GM19351 (cell line): ENCODE measurements around the gene FGF1.
A peak's percentile ranks its signal among the peaks of the same experiment; 100 is the strongest.

Source experiments
- ATAC-seq: cut with Tn5 transposase; IDR thresholded peaks from one replicate; pipeline ENCODE4 v1.9.1; 2021; ENCODE audit warnings: mild to moderate bottlenecking, moderate library complexity; ENCODE audit not compliant: unreplicated experiment

Gene FGF1

DNA sequence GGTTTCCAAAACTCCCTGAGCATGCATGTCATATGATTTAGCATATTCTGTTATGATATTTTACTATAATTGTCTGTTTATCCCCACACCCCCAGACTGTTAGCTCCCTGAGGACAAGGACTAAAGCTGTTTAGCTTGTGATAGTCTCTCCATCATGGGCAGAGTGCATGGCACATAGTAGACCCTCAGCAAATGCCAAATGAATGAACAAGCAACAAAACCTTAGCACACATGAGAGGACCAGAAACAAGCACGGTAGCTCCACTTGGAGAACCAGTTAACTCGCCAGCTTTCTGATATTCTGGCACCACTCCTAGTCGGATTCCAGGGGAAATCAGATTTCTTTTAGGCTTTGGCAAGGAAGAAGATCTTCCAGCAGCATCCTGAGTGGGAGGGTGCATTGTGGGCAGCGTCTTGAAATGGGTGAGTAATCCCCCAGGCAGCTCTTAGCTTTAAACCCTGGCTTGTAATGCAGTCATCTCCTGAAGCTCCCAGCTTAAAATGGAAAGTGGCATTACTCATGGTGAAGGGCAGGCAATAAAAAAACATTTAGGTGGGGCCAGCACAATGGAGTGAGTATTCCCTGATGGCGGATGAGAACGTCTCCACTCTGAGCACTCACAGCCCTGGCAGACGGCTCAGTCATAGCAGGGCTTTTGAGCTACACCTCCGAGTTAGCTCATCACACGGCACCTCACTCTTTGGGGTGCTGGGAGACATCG, 41.1 kb downstream of the FGF1 start:
- no peak for ATAC-seq

DNA sequence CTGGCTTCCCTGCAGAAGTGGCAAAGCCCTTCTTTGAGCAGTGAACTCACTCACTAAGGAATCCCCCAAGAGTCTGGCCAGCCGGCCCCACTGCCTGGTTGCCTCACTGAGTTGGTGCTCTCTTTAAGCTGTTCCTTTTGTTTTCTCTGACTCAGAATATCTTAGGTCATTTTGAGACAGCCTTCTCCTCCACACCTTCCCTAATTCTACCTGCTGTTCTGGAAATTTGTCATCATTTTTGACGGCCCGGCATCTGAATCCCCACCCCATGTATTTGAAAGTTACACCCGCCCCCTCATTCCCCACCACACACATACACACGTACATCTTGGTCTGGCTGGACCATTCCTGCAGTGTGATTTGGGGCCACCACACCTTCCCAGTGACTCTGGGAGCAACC, 41.8 kb downstream of the FGF1 start:
- no peak for ATAC-seq

- ATAC-seq = no peak
Measured at GRCh38 chr5:142643634-142644033, 42.3 kb downstream of the FGF1 start.

GRCh38 chr5:142642427-142642826, 43.5 kb downstream of the FGF1 start:
- ATAC-seq = no peak

GRCh38 chr5:142641711-142642110, 44.2 kb downstream of the FGF1 start:
- no peak for ATAC-seq

- ATAC-seq = no peak
Measured at GRCh38 chr5:142640316-142641005, 45.4 kb downstream of the FGF1 start.

- ATAC-seq = no peak
Measured at GRCh38 chr5:142639455-142639854, 46.4 kb downstream of the FGF1 start.

- no peak for ATAC-seq
Measured at GRCh38 chr5:142637871-142638270, 48.0 kb downstream of the FGF1 start.

DNA sequence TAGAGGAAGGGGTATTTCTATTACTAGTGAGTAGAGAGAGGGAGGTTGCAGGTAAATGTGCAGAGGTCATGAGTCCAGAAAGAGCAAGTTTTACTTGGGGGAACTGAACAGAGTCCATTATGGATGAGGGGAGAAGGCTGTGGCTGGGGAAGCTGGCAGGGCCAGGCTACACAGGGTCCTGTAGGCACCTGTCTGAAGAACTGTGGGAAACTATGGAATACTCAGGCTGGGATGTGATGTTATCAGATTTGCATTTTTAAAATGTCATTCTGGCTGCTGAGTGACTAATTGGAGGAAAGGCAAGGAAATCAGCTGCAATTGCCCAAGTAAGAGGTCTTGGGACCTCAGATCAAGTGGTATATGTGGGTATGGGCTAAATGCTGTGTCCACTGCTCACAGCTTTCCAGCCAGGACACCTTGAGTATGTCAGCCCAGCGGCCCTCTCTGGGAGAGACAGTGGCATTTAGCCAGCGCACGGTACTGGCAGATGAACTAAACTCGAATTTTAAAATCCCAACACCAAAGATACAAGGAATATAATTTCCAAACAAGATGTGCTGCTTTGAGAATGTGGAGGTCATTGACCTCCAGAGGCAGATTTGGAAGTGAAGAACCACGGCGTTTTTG, 49.1 kb downstream of the FGF1 start:
- ATAC-seq = no peak

GRCh38 chr5:142636093-142636492, 49.8 kb downstream of the FGF1 start:
- no peak for ATAC-seq

DNA sequence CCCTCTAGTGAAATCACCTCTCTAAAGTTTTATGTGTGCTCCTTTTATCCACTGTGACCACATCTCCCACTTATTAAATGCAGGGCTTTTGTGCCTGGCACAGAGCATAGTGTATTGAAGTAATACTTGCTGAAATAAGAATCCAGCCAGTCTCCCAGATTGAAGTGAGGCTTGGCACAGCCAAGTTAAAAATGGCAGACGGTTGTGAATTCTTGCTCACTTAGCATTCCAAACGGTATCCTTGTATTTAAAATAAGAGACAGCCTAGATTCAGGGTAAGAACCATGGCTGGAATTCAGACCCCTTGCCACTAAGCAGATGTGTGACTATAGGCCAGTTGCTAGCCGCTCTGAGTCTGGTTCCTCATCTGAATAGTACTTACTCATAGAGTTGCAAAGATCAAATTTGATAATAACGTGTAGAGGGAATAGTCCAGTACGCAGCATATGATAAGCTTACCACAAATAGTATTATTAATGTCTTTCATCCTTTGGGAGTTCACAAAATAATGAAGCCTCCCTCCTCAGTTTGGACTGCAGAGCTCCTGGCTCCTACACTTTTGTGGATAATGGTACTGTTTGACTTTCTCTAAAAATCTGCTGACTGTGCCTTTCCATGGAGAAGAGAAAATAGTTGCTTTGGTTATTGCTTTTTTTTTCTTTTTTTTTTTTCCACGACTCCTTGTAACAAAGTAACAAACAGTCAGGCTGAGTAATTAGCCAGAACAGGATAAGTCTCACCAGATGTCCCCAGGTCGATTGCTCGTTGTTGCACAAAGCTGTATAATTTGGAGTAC, 51.5 kb downstream of the FGF1 start:
- no peak for ATAC-seq

DNA sequence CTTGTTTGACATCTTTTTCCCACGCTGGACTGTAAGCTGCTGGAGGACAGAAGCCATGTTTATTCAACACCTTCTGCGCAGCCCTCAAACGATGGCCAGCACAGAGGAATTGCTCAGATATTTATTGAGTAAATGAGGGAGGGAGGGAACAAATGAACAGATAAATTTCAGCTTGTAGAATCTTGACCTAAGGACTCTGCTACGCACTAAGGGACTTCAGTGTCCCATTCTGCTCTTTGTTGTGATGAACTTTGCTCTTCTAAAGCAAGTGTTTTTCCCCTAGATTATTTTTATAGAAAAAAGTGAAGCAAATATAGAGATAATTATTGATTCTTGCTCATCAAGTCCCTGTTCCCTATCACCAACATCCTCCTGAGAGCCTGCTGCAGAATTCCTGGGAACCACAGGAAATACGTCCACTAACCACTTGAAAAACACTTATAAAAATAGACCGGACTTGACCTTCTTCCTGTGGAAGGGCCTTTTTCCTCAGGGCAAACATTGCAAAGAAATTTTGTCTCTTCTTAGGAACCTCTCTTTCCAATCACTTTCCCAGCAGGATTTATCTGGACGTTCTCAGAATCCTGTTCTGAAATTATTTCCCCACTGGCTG, 54.9 kb downstream of the FGF1 start:
- no peak for ATAC-seq

GRCh38 chr5:142627383-142628217, 58.3 kb downstream of the FGF1 start:
- ATAC-seq = no peak

DNA sequence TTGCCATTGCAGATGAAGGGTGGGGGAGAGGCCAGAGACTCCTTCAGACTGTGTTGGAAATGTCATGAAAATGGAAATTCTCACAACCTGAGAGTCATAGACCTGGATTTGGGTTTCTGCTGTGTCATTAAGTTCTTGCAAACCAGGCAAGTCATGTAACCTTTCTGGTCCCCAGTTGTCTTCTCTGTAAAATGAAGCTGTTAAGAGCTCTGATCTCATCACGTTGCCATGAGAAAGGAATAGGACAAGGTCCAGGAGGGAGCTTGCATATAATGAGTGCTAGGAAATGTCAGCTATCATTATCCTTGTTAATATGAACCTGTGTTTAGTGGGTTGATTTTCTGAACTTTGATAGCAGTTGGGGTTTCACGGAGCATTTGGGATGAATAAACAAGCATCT, 59.1 kb downstream of the FGF1 start:
- no peak for ATAC-seq

DNA sequence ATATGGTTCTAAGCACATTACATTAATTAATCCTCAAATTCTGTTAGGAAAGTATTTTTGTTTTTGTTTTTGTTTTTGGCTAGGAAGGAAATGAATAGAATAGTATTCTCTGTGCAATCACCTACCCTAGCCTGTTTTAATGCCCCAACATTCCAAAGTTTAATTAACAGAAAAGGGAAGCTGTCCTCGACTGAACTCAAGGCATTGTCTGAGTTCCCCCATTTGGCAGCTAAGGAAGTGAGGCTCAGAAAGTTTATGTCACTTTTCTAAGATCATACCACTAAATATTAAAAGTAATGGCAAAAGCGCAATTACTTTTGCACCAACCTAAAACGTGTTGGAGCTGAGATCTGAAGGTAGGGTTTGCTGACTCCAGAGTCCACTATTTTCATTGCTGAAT, 59.8 kb downstream of the FGF1 start:
- no peak for ATAC-seq

- ATAC-seq = no peak
Measured at GRCh38 chr5:142621227-142621626, 64.7 kb downstream of the FGF1 start.

DNA sequence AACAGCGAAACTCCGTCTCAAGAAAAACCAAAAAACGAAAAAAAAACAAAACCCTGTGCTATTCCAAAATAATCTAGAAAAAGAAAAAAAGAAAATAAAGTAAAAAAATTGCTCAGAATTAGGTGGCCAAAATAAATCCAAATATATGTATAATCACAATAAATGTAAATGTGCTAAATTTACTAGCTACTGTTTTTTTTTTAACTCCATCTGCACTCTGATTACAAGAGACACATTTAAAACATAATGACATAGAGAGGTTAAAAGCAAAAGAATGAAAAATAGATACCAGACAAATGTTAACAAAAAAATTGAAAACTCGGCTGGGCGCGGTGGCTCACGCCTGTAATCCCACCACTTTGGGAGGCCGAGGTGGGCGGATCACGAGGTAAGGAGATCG, 66.1 kb downstream of the FGF1 start:
- ATAC-seq = no peak

DNA sequence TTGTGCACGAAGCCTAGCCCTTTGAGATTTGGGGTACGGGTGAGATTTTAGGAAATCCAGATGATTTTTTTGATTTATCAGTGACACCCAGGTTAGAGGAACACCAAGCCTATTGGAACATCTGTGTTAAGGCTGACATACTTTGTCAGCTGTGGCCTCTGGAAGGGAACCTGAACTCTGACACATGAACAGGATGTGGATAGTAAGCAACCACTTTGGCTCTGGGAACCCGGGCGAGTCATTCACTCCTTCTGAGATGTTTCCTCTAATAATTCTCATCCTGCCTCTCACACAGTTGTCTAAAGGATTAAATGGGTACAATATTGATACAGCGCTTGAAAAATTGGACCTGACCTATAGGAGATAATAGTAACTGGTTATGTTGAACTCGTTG, 67.8 kb downstream of the FGF1 start:
- no peak for ATAC-seq

DNA sequence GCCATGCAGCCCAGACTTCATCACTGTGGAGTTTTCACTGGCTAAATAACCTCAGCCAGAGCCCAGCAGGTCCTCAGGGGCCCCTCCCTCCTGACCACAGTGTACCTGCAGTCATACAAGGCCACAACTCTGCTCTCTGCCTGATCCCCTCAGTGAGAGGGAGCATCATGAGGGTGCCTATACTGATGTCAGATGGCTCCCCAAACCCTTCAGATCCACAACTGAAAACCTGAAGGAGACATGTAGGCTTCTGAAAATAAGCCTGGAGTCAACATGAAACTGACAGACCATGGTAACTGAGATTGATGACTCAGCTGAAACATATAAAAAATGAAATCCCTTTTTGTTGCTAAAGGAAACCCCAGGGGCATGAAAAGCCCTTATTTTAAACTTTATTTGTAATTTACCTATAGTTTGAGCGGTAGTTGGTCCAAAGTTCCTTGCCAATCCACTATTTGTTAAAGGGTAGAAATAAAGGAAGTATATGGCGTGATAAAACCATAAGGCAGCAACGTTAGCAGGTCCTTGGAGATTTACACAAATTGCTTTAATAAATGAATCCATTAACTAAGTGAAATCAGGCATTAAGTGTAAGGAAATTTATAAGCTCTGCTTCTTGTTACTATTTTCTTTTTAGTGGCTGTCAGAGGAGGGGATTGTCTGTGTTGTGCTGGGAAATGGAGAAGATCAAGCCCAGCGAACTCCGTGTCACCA, 68.3 kb downstream of the FGF1 start:
- ATAC-seq = peak; percentile 62
